Peyer's patch (tissue), 4 donors: ENCODE measurements around the gene SDR39U1. TPM values are rescaled to one million over a fixed set of nuclear protein-coding genes. Genes with fewer than 3 reads are reported as not detected.

Source experiments
- DNase-seq, 3 donors: peaks; one replicate each; pipeline ENCODE4 v3.0.0-alpha.2; 2017 to 2019
- H3K27ac ChIP-seq, 4 donors: fragments of 200-600 bp; sonication (generic); one replicate each; pipeline ENCODE4 v1.5.1; 2016 to 2019
- H3K27me3 ChIP-seq, 2 donors: fragments of 200-600 bp; sonication (generic); one replicate each; pipeline ENCODE4 v1.5.1; 2019
- H3K36me3 ChIP-seq, 3 donors: fragments of 200-600 bp; sonication (generic); one replicate each; pipeline ENCODE4 v1.5.1; 2016 to 2019
- H3K4me1 ChIP-seq, 4 donors: fragments of 200-600 bp; sonication (generic); one replicate each; pipeline ENCODE4 v1.5.1; 2016 to 2019
- H3K4me3 ChIP-seq, 4 donors: fragments of 200-600 bp; sonication (generic); 1 replicate in 3 of 4; 2 replicates in 1 of 4; pipeline ENCODE4 v1.5.1; 2016 to 2019; ENCODE audit warnings: mild to moderate bottlenecking in 1 of 4
- H3K9me3 ChIP-seq, 4 donors: fragments of 200-600 bp; sonication (generic); one replicate each; pipeline ENCODE4 v1.5.1; 2016 to 2019; ENCODE audit warnings: mild to moderate bottlenecking in 1 of 4
- POLR2A ChIP-seq, 2 donors: fragments of 450-650 bp; IDR thresholded peaks; one replicate each; pipeline ENCODE4 v1.5.1; 2017; ENCODE audit warnings: antibody characterized with exemption in 2 of 2, mild to moderate bottlenecking in 2 of 2, moderate library complexity in 2 of 2
- total RNA-seq, 4 donors: library from RNA; depleted of rRNA; stranded (reverse); fragments of >200 nt; gene quantifications; one replicate each; pipeline ENCODE4 v1.1.0, GENCODE V29; 2016
- TF ChIP-seq, protein P1 (sequence below), 6 experiments: fragments of 450-650 bp in 4 of 6; fragments of 200-600 bp in 2 of 6; sonication (generic) in 1 of 6; IDR thresholded peaks; one replicate each; pipeline ENCODE4 v1.5.1; 2017 to 2019; ENCODE audit warnings: antibody characterized with exemption in 6 of 6, mild to moderate bottlenecking in 3 of 6, moderate library complexity in 1 of 6

Gene SDR39U1
- total RNA-seq, 4 donors from 2014 or later, result 25.7 to 98.2 (median 48.9) TPM

DNA sequence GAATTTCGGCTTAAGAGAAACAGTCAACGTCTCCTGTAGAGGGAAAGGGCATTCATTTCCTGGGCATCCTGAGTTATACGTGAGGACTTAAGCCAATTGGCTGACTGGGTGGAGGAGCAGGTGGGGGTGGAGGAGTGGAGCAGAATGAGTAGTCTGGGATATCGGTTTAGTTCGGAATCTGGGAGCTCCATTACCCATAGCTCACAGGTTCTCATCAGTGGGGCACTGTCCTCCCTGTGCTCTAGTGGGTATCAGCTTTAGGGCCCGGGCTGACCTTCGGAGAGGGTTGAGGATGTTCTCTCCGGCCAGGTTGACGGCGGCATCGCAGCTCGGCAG lies 704 bp downstream of the SDR39U1 start:
- DNase-seq, result no peak
- Histone ChIP-seq H3K36me3 (peaks cover 0 to 44% (median 0%) of the 10 kb centered on the region in 3 donors), H3K4me1 (peaks cover 4 to 30% (median 5%) of the 10 kb centered on the region in 4 donors), H3K27ac (peak overlapping the region; percentile 92 to 100 (median 95)), H3K27me3 (no peaks in the 10 kb centered on the region), H3K4me3 (peak overlapping the region; percentile 53 to 79 (median 66)), H3K9me3 (no peaks in the 10 kb centered on the region)
- no peak for TF ChIP-seq POLR2A (IDR thresholded peaks at IDR 0.05)
- TF ChIP-seq, protein P1, sequence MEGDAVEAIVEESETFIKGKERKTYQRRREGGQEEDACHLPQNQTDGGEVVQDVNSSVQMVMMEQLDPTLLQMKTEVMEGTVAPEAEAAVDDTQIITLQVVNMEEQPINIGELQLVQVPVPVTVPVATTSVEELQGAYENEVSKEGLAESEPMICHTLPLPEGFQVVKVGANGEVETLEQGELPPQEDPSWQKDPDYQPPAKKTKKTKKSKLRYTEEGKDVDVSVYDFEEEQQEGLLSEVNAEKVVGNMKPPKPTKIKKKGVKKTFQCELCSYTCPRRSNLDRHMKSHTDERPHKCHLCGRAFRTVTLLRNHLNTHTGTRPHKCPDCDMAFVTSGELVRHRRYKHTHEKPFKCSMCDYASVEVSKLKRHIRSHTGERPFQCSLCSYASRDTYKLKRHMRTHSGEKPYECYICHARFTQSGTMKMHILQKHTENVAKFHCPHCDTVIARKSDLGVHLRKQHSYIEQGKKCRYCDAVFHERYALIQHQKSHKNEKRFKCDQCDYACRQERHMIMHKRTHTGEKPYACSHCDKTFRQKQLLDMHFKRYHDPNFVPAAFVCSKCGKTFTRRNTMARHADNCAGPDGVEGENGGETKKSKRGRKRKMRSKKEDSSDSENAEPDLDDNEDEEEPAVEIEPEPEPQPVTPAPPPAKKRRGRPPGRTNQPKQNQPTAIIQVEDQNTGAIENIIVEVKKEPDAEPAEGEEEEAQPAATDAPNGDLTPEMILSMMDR (IDR thresholded peaks at IDR 0.05), result no peak

DNA sequence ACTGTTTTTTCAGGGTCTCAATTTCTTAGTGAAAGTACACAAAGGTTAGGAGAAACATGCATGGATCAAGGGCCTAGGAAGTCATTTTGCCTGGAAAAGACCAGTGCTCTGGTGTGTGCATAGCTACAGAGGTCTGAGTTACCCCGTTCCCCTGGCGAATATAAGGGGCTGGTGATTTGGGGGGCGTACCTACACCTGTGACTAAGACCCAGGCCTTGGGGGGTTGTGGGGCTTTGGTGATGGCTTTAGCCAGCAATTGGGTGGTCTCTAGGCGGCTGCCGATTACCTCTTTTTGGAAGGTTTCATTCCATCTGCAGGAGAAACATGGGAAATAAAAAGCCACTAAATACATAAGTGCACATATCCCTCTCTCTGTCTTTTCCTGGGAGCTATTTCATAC lies 1.1 kb downstream of the SDR39U1 start:
- Histone ChIP-seq H3K4me1 (peaks cover 4 to 34% (median 5%) of the 10 kb centered on the region in 4 donors), H3K9me3 (no peaks in the 10 kb centered on the region), H3K27ac (peak overlapping the region; percentile 92 to 100 (median 95)), H3K36me3 (peaks cover 0 to 47% (median 0%) of the 10 kb centered on the region in 3 donors), H3K4me3 (peak overlapping the region; percentile 53 to 79 (median 66)), H3K27me3 (no peaks in the 10 kb centered on the region)
- DNase-seq, result no peak
- TF ChIP-seq, protein P1 (IDR thresholded peaks at IDR 0.05), result no peak
- TF ChIP-seq POLR2A (IDR thresholded peaks at IDR 0.05), result no peak

DNA sequence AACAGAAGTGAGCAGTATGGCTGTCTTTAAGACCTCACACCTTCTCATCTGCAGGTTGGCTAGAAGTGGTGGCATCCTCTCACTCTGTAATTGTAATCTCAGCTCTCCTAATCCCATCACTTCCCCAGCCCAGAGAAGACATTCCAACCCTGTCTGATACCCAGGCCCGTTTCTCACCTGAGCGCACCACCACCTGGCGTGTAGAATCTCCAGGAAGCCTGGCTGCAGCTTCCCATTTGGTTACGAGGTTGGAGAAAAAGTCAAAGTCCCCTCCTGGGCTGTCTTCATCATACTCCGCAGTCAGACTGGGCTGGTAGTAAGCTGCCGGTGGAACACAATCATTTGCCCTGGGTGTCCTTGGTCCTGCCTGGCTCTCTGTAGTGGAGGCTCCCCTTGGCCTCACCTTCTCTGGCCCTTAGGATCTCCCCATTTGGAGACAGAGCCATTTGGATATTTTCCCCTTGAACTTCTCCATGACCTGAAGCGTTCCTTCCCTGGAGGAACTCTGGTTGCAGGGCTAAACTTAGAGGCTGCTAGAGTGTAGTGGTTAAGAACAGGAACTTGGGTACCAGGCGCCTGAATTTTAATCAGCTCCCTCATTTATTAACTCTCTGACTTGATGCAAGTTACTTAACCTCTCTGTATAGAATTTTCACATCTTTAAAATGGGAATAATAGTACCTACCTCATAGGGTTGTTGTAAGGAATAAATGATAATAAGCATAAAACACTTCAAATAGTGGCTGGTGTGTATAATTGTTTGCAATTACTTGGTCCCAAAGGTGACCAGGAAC lies 1.8 kb downstream of the SDR39U1 start:
- no peak for DNase-seq
- TF ChIP-seq, protein P1 (IDR thresholded peaks at IDR 0.05), result no peak
- no peak for TF ChIP-seq POLR2A (IDR thresholded peaks at IDR 0.05)
- no peak overlapping the region for H3K4me3 ChIP-seq
- H3K36me3 ChIP-seq, result peaks cover 0 to 54% (median 0%) of the 10 kb centered on the region in 3 donors
- no peak overlapping the region for H3K27ac ChIP-seq
- peaks cover 4 to 40% (median 6%) of the 10 kb centered on the region in 4 donors for H3K4me1 ChIP-seq
- no peaks in the 10 kb centered on the region for H3K27me3 ChIP-seq
- no peaks in the 10 kb centered on the region for H3K9me3 ChIP-seq

DNA sequence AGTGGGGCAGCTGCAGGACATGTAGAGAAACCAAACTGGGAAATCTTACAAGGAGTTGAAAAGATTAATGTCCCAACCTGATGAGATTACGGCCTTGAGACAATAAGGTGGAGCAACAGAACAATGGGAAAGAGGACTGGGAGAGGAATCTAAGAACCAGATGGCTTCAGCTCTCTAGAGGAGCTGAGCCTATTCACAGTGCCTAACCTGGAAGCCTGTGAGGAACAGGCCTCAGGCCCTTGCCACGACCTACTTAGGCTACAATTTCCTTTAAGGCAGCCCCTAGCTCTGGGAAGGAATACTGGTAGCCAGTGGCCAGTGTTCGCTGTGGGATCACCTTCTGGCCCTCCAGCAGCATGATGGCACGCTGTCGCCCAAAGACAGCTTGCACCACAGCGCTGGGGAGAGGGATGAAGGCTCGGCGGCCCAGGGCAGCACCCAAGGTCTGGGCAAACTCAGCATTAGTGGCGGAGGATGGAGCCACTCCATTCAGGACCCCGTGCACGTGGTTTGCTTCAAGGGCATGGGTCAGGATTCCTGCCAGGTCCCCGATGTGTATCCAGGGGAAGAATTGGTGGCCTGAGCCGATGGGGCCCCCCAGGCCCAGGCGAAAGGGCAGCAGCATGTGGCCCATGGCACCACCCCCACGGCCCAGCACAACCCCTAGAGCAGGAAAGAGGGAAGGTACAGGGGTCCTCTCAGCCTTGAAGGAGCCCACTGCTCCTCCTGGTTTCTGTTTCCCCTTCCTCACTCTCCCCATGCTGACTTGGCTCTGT lies 2.6 kb downstream of the SDR39U1 start:
- no peak for DNase-seq
- TF ChIP-seq, protein P1 (IDR thresholded peaks at IDR 0.05), result no peak
- no peak for TF ChIP-seq POLR2A (IDR thresholded peaks at IDR 0.05)
- peak overlapping the region in 1 of 4 donors; percentile 6 for H3K27ac ChIP-seq
- no peak overlapping the region for H3K4me3 ChIP-seq
- no peaks in the 10 kb centered on the region for H3K27me3 ChIP-seq
- H3K9me3 ChIP-seq, result no peaks in the 10 kb centered on the region
- peaks cover 4 to 40% (median 6%) of the 10 kb centered on the region in 4 donors for H3K4me1 ChIP-seq
- H3K36me3 ChIP-seq, result peaks cover 0 to 58% (median 0%) of the 10 kb centered on the region in 3 donors

- Histone ChIP-seq H3K27ac (no peak overlapping the region), H3K4me1 (peaks cover 4 to 40% (median 6%) of the 10 kb centered on the region in 4 donors), H3K27me3 (no peaks in the 10 kb centered on the region), H3K36me3 (peaks cover 0 to 65% (median 0%) of the 10 kb centered on the region in 3 donors), H3K4me3 (no peak overlapping the region), H3K9me3 (no peaks in the 10 kb centered on the region)
- TF ChIP-seq, protein P1 (IDR thresholded peaks at IDR 0.05), result no peak
- TF ChIP-seq POLR2A (IDR thresholded peaks at IDR 0.05), result no peak
- DNase-seq, result no peak
Observed at GRCh38 chr14:24439257-24439656, 3.3 kb downstream of the SDR39U1 start.
